Cardiac fibroblast (primary cell): ENCODE data around the gene NOTUM.
A peak's percentile ranks its signal among the peaks of the same experiment; 100 is the strongest.

Source experiments
- DNase-seq, 2 donors: peaks; one replicate each; pipeline versions ENCODE4 v3.0.0 to v3.0.0-alpha.2; 2010; ENCODE audit warnings: low read depth in 2 of 2
- H3K4me3 ChIP-seq, 2 donors: replicated peaks in 1 of 2; 1 replicate in 1 of 2; 2 replicates in 1 of 2; pipeline ENCODE4 v1.5.1; 2011; ENCODE audit warnings: low read depth in 2 of 2, low read length in 2 of 2, mild to moderate bottlenecking in 2 of 2, moderate library complexity in 1 of 2
- TF ChIP-seq, protein P1 (sequence below): IDR thresholded peaks from one replicate; pipeline ENCODE4 v1.5.1; 2011; ENCODE audit warnings: low read depth, mild to moderate bottlenecking, low read length, inconsistent platforms

Gene NOTUM

DNA sequence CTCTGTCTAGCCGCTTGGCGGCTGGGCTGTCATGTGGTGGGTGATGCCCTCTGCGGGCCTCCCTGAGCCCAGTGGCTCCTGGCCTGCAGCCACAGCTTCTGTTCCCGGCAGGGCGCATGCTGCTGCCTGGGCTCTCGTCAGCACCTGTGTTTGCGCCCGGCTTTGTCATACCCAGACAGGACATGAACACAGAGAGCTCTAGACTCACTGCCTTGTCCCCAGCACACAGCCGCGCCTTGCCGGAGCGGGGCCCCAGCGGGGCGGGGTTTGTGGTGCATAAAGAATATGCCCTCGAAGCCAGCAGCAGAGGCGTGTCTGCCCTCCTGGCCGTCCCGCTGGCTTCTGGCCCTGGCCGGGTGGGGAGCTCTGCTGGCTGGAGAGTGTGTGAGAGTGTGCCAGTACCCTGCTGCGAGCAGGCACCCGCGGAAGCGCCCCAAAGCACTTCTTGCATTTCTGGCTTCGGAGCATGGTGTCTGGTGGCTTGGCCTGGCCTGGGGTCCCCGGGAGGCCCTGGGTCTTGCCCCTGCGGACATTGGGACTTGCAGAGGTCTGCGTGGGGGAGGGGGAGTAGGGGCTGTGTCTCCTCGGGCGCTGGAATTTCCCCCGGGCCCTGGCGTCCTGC is 30.8 kb upstream of the NOTUM start:
- no peak overlapping the region for H3K4me3 ChIP-seq
- peak; percentile 4 to 72 for DNase-seq
- TF ChIP-seq, protein P1, sequence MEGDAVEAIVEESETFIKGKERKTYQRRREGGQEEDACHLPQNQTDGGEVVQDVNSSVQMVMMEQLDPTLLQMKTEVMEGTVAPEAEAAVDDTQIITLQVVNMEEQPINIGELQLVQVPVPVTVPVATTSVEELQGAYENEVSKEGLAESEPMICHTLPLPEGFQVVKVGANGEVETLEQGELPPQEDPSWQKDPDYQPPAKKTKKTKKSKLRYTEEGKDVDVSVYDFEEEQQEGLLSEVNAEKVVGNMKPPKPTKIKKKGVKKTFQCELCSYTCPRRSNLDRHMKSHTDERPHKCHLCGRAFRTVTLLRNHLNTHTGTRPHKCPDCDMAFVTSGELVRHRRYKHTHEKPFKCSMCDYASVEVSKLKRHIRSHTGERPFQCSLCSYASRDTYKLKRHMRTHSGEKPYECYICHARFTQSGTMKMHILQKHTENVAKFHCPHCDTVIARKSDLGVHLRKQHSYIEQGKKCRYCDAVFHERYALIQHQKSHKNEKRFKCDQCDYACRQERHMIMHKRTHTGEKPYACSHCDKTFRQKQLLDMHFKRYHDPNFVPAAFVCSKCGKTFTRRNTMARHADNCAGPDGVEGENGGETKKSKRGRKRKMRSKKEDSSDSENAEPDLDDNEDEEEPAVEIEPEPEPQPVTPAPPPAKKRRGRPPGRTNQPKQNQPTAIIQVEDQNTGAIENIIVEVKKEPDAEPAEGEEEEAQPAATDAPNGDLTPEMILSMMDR = no peak

DNA sequence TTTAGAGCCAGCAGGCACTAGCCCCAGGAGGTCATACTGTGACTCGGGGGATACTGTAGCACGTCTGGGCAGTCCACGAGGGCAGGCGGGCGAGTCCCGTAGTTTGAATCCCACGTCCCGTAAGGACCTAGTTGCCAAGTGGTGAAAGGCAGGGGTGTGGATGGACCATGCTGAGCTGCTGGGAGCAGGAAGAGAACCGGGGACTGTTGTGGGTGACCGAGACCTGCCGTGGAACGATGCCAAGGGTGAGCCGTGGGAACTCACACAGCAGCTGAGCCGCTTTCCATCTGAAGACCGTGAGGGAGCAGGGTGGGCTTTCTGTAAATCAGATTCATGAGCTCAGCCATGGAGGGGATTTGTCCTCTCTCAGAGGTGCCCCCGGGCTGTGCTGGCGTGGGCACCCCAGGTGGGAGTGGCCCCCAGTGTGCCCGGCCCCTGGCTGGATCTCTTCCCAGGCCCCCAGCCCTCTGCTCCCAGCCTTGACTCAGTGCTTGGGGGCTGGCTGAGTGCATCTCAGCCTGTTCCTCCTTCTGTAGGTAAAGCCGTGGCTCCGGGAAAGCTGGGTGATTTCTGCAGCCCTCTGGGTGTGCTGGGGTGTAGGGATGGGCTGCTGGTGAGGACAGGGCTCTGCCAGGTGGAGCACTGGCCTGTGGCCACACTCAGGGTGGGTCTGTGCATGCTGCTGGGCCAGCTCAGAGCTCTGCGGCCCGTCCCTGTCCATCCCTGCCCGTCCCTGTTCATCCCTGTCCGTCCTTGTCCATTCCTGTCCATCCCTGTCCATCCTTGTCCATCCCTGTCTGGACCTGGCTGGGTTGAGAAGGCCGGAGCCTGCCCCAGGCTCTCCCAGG is 30.1 kb upstream of the NOTUM start:
- H3K4me3 ChIP-seq = no peak overlapping the region
- DNase-seq = no peak
- TF ChIP-seq, protein P1 = no peak

- DNase-seq = no peak
- H3K4me3 ChIP-seq = no peak overlapping the region
- TF ChIP-seq, protein P1 = no peak
Measured at GRCh38 chr17:81987161-81987770, 26.3 kb upstream of the NOTUM start.

- no peak for DNase-seq
- H3K4me3 ChIP-seq = no peak overlapping the region
- TF ChIP-seq, protein P1 = no peak
Measured at GRCh38 chr17:81986606-81987005, 25.6 kb upstream of the NOTUM start.

- no peak overlapping the region for H3K4me3 ChIP-seq
- DNase-seq = no peak
- TF ChIP-seq, protein P1 = no peak
Measured at GRCh38 chr17:81984773-81985410, 23.9 kb upstream of the NOTUM start.

DNA sequence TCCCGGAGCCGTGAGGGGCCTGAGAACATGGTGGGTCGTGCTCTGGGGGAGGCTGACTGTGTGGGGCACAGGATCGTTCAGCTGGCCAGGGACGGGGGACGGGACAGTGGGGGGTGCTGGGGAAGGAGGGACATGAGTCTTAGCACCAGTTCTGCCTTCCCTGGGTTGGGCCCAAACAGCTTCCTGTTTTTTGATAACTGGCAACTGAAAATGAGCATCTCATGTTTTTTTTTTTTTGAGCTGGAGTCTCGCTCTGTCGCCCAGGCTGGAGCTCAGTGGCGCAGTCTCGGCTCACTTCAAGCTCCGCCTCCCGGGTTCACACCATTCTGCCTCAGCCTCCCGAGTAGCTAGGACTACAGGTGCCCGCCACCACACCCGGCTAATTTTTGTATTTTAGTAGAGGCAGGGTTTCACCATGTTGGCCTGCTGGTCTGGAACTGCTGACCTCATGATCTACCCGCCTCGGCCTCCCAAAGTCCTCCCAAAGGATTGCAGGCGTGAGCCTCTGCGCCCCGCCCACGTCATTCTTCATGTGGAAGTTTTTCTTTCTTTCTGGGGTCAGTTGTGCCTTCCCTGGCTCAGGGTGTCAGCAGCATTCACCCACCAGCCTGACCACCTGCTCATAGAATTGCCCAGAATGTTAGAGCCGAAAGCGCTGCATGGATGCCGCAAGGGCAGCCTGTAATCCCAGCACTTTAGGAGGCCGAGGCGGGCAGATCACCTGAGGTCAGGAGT is 22.8 kb upstream of the NOTUM start:
- TF ChIP-seq, protein P1 = no peak
- no peak for DNase-seq
- no peak overlapping the region for H3K4me3 ChIP-seq
